Measurements from ENCODE around the gene RAD18.

GRCh38 chr3:8992199-8992598, 28.9 kb upstream of the RAD18 start:
- TF ChIP-seq EZH2 (IDR thresholded peaks at IDR 0.05): no peak
- no peak for TF ChIP-seq POLR2AphosphoS5 (IDR thresholded peaks at IDR 0.05; ENCODE audit: borderline replicate concordance, low read depth, low read length)

Measured in SK-N-MC (cell line).